ENCODE data around the gene SLC43A2. TPM values are rescaled to one million over a fixed set of nuclear protein-coding genes. Genes with fewer than 3 reads are reported as not detected.
A peak's percentile ranks its signal among the peaks of the same experiment; 100 is the strongest.

SLC43A2 gene
- total RNA-seq, 1 donor from 2014 or later, result 71.4 TPM

- no peaks in the 10 kb centered on the region for H3K9me3 Mint-ChIP-seq (ENCODE audit: unreplicated experiment)
Measured at GRCh38 chr17:1623057-1623630, 5.5 kb downstream of the SLC43A2 start.

GRCh38 chr17:1621273-1621954 is 7.2 kb downstream of the SLC43A2 start:
- no peak for DNase-seq (ENCODE audit: low spot score)
- Mint-ChIP-seq H3K36me3 (ENCODE audit: low read depth, unreplicated experiment) (peaks cover 9% of the 10 kb centered on the region), H3K27ac (ENCODE audit: unreplicated experiment) (no peak overlapping the region), H3K27me3 (ENCODE audit: unreplicated experiment) (peaks cover 15% of the 10 kb centered on the region), H3K9me3 (ENCODE audit: unreplicated experiment) (no peaks in the 10 kb centered on the region), H3K4me3 (ENCODE audit: unreplicated experiment) (peak overlapping the region; percentile 42), H3K4me1 (ENCODE audit: unreplicated experiment) (peaks cover 34% of the 10 kb centered on the region)
- no peak for TF ChIP-seq CTCF (IDR thresholded peaks at IDR 0.05; ENCODE audit: unreplicated experiment)

More at GRCh38 chr17:1623057-1623630, 5.5 kb downstream of the SLC43A2 start:
- Mint-ChIP-seq H3K27ac (ENCODE audit: unreplicated experiment) (no peak overlapping the region), H3K4me3 (ENCODE audit: unreplicated experiment) (no peak overlapping the region), H3K4me1 (ENCODE audit: unreplicated experiment) (peaks cover 44% of the 10 kb centered on the region), H3K36me3 (ENCODE audit: low read depth, unreplicated experiment) (peaks cover 9% of the 10 kb centered on the region), H3K27me3 (ENCODE audit: unreplicated experiment) (peaks cover 18% of the 10 kb centered on the region)
- TF ChIP-seq CTCF (IDR thresholded peaks at IDR 0.05; ENCODE audit: unreplicated experiment), result no peak
- DNase-seq (ENCODE audit: low spot score), result no peak

GRCh38 chr17:1620486-1620885 is 8.1 kb downstream of the SLC43A2 start:
- H3K27me3 Mint-ChIP-seq (ENCODE audit: unreplicated experiment), result peaks cover 11% of the 10 kb centered on the region
- peaks cover 25% of the 10 kb centered on the region for H3K4me1 Mint-ChIP-seq (ENCODE audit: unreplicated experiment)
- peaks cover 7% of the 10 kb centered on the region for H3K36me3 Mint-ChIP-seq (ENCODE audit: low read depth, unreplicated experiment)
- no peak overlapping the region for H3K4me3 Mint-ChIP-seq (ENCODE audit: unreplicated experiment)
- no peak for DNase-seq (ENCODE audit: low spot score)
- H3K9me3 Mint-ChIP-seq (ENCODE audit: unreplicated experiment), result no peaks in the 10 kb centered on the region
- no peak overlapping the region for H3K27ac Mint-ChIP-seq (ENCODE audit: unreplicated experiment)
- TF ChIP-seq CTCF (IDR thresholded peaks at IDR 0.05; ENCODE audit: unreplicated experiment), result no peak

- DNase-seq (ENCODE audit: low spot score), result no peak
- H3K36me3 Mint-ChIP-seq (ENCODE audit: low read depth, unreplicated experiment), result peaks cover 10% of the 10 kb centered on the region
Measured at GRCh38 chr17:1617620-1618174, 10.9 kb downstream of the SLC43A2 start.

More at GRCh38 chr17:1617620-1618174, 10.9 kb downstream of the SLC43A2 start:
- no peak for TF ChIP-seq CTCF (IDR thresholded peaks at IDR 0.05; ENCODE audit: unreplicated experiment)
- Mint-ChIP-seq H3K9me3 (ENCODE audit: unreplicated experiment) (no peaks in the 10 kb centered on the region), H3K27me3 (ENCODE audit: unreplicated experiment) (peaks cover 15% of the 10 kb centered on the region), H3K4me1 (ENCODE audit: unreplicated experiment) (peaks cover 20% of the 10 kb centered on the region), H3K27ac (ENCODE audit: unreplicated experiment) (no peak overlapping the region), H3K4me3 (ENCODE audit: unreplicated experiment) (no peak overlapping the region)

Measured in endothelial cell (in vitro differentiated cells).